Psoas muscle (tissue), 8 donors: ENCODE results near the gene GEMIN7. TPM values are rescaled to one million over a fixed set of nuclear protein-coding genes. Genes with fewer than 3 reads are reported as not detected.

Experiments
- ATAC-seq, 4 donors: fragments of 200-7000 bp; cut with Tn5 transposase; one replicate each; pipeline ENCODE4 v1.9.1; 2020; ENCODE audit warnings: moderate library complexity in 3 of 4, mild to moderate bottlenecking in 2 of 4
- DNase-seq, 2 donors: peaks; one replicate each; pipeline ENCODE4 v3.0.0-alpha.2; 2020
- H3K27ac ChIP-seq: fragments of 200-600 bp; one replicate; pipeline ENCODE4 v1.8.0; 2022
- H3K27me3 ChIP-seq, 3 donors: fragments of 200-600 bp in 1 of 3; one replicate each; pipeline versions ENCODE4 v1.6.1 to v1.8.0; 2013 to 2022; ENCODE audit warnings: low read length in 2 of 3, mild to moderate bottlenecking in 2 of 3, moderate library complexity in 1 of 3; ENCODE audit not compliant: insufficient read depth in 3 of 3
- H3K36me3 ChIP-seq, 2 donors: fragments of 200-600 bp in 1 of 2; one replicate each; pipeline versions ENCODE4 v1.6.1 to v1.8.0; 2013 to 2022; ENCODE audit warnings: low read depth in 1 of 2, mild to moderate bottlenecking in 1 of 2, moderate library complexity in 1 of 2; ENCODE audit not compliant: insufficient read depth in 1 of 2
- H3K4me1 ChIP-seq: fragments of 200-600 bp; one replicate; pipeline ENCODE4 v1.8.0; 2022
- H3K4me3 ChIP-seq: fragments of 200-600 bp; one replicate; pipeline ENCODE4 v1.8.0; 2022; ENCODE audit warnings: mild to moderate bottlenecking
- H3K9me3 ChIP-seq: fragments of 200-600 bp; one replicate; pipeline ENCODE4 v1.8.0; 2022
- WGBS, 3 donors: extraction: QIAGEN DNeasy Blood & Tissue Kit; methylation state at CpG; one replicate each; pipeline versions ENCODE4 v1.1.6 to v1.1.7; 2013; 5-methylcytosine and 5-hydroxymethylcytosine counted together
- intact Hi-C, 2 donors: fragments of 100-400 bp; cut with DNase I; formaldehyde crosslinking; loops; one replicate each; pipeline versions ENCODE4 v1.11.0 to v1.14.2; 2022
- polyA plus RNA-seq, 3 donors: library from polyadenylated mRNA; stranded (reverse); fragments of 200-250 nt; gene quantifications; one replicate each; pipeline ENCODE4 v1.2.3, GENCODE V29; 2013
- total RNA-seq, 4 donors: library from RNA; stranded (reverse); fragmentation: NEBNext Ultra II Directional in 2 of 4; extraction: Animal tissue kit (Norgen Biotek cat#: 25700) in 2 of 4; gene quantifications; one replicate each; pipeline versions ENCODE4 v1.2.1 to v1.2.4, GENCODE V29; 2021 to 2023
- TF ChIP-seq, protein P1 (sequence below): fragments of 200-600 bp; IDR thresholded peaks from one replicate; pipeline ENCODE4 v1.8.0; 2022; ENCODE audit warnings: antibody characterized with exemption
- donor health status: healthy with polysubstance abuse.
- donor health status: DM: no; HTN: no; CAD: no; lungs with moderate emphysema.
- donor health status: Bipolar disorder and iron deficiency.
- donor health status: healthy.
- donor health status: DM: yes; HTN: yes; CAD: no.
- donor health status: DM: no; HTN: no; CAD: no.
- donor health status: DM: no; HTN: no; CAD: no.
- donor health status: DM: yes; HTN: yes; CAD: no.

Gene GEMIN7
- total and polyA plus RNA-seq, 7 donors, result 19.6 to 51.1 (median 27.3) TPM

DNA sequence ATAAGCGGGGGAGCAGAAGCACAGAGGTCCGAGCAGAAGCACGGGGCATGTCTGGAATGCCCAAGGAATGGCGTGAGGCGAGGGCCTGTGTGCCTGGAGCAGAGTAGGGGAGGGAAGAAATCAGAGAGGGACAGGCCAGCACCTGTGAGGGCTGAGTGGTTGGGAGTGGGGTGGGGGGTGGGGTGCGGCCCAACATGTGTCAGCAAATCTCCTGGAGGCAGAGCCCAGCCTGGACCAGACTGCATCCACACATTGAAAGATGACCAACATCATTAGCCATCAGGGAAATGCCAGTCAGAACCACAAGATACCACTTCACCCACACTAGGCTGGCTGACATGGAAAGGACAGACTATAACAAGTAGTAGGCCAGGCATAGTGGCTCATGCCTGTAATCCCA lies 29.0 kb upstream of the GEMIN7 start:
- WGBS, 3 donors, result 75 to 85% (median 77%) methylated on average over 6 of the region's 6 CpGs
- peaks cover 39% of the 10 kb centered on the region for H3K4me1 ChIP-seq
- no peak for DNase-seq
- peak overlapping the region; percentile 71 for H3K27ac ChIP-seq
- H3K4me3 ChIP-seq, result no peak overlapping the region
- intact Hi-C loops, result loop anchor here in 1 of 2 donors (10.0 kb wide), 1 partner anchor 145 kb away; the partner anchor contains the start of gene APOE
- peak in 2 of 4 donors; percentile 33 to 41 for ATAC-seq
- H3K27me3 ChIP-seq, result no peaks in the 10 kb centered on the region
- TF ChIP-seq, protein P1, sequence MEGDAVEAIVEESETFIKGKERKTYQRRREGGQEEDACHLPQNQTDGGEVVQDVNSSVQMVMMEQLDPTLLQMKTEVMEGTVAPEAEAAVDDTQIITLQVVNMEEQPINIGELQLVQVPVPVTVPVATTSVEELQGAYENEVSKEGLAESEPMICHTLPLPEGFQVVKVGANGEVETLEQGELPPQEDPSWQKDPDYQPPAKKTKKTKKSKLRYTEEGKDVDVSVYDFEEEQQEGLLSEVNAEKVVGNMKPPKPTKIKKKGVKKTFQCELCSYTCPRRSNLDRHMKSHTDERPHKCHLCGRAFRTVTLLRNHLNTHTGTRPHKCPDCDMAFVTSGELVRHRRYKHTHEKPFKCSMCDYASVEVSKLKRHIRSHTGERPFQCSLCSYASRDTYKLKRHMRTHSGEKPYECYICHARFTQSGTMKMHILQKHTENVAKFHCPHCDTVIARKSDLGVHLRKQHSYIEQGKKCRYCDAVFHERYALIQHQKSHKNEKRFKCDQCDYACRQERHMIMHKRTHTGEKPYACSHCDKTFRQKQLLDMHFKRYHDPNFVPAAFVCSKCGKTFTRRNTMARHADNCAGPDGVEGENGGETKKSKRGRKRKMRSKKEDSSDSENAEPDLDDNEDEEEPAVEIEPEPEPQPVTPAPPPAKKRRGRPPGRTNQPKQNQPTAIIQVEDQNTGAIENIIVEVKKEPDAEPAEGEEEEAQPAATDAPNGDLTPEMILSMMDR, result no peak
- H3K36me3 ChIP-seq, result peaks cover 4 to 63% of the 10 kb centered on the region in 2 donors
- H3K9me3 ChIP-seq, result no peaks in the 10 kb centered on the region

DNA sequence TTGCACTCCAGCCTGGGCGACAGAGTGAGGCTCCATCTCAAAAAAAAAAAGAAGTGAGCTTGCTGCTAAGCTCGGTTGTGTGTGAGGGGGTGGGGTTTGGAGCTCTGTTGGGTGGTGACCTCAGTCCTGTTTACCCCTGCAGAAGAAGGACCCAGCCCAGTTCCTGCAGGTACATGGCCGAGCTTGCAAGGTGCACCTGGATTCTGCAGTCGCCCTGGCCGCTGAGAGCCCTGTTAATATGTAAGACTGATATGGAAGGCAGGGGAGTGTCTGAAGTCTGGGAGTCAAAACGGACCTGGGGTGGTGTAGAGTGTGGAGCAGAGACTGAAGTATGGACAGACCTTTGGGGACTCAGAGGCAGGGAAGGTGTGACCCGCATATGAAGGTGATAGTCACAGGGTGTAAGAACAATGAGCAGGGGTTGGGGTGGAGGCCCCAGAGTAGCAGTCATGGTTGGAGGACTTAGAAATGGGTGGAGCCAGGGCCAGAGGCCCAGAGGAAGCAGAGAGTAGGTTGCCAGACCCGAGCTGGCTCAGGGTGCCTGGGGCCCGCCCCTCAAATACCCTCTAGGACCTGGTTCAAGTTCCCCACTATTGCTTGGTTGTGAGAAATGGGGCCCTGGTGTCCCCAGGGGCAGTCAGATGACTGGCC lies 27.0 kb upstream of the GEMIN7 start:
- intact Hi-C loops, result loop anchor here in 1 of 2 donors (10.0 kb wide), 1 partner anchor 147 kb away; the partner anchor contains the start of gene APOE
- H3K9me3 ChIP-seq, result no peaks in the 10 kb centered on the region
- no peak overlapping the region for H3K4me3 ChIP-seq
- H3K27ac ChIP-seq, result no peak overlapping the region
- DNase-seq (no peak), ATAC-seq (no peak)
- peaks cover 28% of the 10 kb centered on the region for H3K4me1 ChIP-seq
- WGBS, 3 donors, result 70 to 76% (median 70%) methylated on average over 9 of the region's 9 CpGs
- TF ChIP-seq, protein P1, result no peak
- H3K27me3 ChIP-seq, result no peaks in the 10 kb centered on the region
- peaks cover 7 to 63% of the 10 kb centered on the region in 2 donors for H3K36me3 ChIP-seq

DNA sequence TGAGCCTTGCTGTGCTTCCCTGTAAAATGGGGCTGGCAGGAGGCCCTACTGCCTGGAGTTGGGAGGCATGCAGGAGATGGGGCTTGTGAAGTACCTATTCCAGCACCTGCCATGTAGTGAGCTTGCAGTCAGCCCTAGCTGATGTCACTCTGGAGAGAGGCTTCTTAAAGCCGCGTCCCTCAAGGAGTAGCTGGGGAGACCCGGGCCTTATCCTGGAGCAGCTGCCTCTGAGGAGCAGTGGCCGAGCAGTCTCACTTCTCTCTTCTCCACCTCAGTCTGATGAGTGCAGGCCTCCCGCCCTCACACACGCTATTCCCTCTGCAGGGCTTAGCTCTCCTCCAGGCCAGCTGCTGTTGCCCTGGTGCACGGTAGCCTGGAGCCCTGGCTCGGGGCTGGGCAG lies 22.2 kb upstream of the GEMIN7 start:
- Histone ChIP-seq H3K36me3 (peaks cover 12 to 100% of the 10 kb centered on the region in 2 donors), H3K9me3 (no peaks in the 10 kb centered on the region), H3K4me1 (no peaks in the 10 kb centered on the region), H3K27me3 (no peaks in the 10 kb centered on the region), H3K4me3 (no peak overlapping the region), H3K27ac (no peak overlapping the region)
- peak in 1 of 4 donors; percentile 2 for ATAC-seq
- TF ChIP-seq, protein P1, result no peak
- 85 to 90% (median 88%) methylated on average over 8 of the region's 8 CpGs for WGBS, 3 donors
- DNase-seq, result no peak
- intact Hi-C loops, result loop anchor here (5.0 to 10.0 kb wide), 2 partner anchors 150 to 152 kb away; partner anchors contain the start of gene APOE (in 2 of the 2)

DNA sequence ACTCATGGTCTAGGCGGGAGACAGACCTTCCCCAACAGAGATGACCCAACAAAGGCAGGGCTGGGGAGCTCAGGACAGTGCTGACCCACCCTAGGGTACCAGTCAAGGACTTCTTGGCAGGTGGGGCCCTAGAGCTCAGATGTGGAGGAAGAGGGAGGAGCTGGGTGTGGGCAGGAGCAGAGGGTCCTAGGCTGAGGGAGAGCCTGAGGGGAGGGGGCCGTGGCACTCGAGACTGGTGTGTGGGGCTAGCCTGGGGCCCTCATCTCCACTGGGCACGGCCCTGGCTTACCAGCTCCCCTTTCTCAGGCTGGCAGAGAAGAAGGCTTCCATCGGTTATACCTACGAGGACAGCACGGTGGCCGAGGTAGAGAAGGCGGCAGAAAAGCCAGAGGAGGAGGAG lies 21.6 kb upstream of the GEMIN7 start:
- intact Hi-C loops, result loop anchor here (5.0 to 10.0 kb wide), 2 partner anchors 150 to 153 kb away; partner anchors contain the start of gene APOE (in 2 of the 2)
- H3K27me3 ChIP-seq, result no peaks in the 10 kb centered on the region
- ATAC-seq (peak in 1 of 4 donors; percentile 4), DNase-seq (no peak)
- TF ChIP-seq, protein P1, result no peak
- H3K36me3 ChIP-seq, result peaks cover 12 to 100% of the 10 kb centered on the region in 2 donors
- no peak overlapping the region for H3K4me3 ChIP-seq
- H3K9me3 ChIP-seq, result no peaks in the 10 kb centered on the region
- WGBS, 3 donors, result 84 to 87% (median 85%) methylated on average over 8 to 9 of the region's 9 CpGs
- H3K4me1 ChIP-seq, result no peaks in the 10 kb centered on the region
- no peak overlapping the region for H3K27ac ChIP-seq
